AG10803 (cell line): Measurements from ENCODE around the gene APRT.
A peak's percentile ranks its signal among the peaks of the same experiment; 100 is the strongest.

ENCODE experiments used
- DNase-seq: peaks from one replicate; pipeline ENCODE4 v3.0.0; 2010; ENCODE audit warnings: low read depth
- H3K4me3 ChIP-seq: 2 replicates; pipeline ENCODE4 v1.5.1; 2011; ENCODE audit warnings: mild to moderate bottlenecking, low read length, control low read depth
- TF ChIP-seq, protein P1 (sequence below): conservative IDR thresholded peaks from 2 replicates; pipeline ENCODE4 v1.5.1; 2011; ENCODE audit warnings: mild to moderate bottlenecking, low read length, control low read depth, inconsistent platforms

APRT gene

DNA sequence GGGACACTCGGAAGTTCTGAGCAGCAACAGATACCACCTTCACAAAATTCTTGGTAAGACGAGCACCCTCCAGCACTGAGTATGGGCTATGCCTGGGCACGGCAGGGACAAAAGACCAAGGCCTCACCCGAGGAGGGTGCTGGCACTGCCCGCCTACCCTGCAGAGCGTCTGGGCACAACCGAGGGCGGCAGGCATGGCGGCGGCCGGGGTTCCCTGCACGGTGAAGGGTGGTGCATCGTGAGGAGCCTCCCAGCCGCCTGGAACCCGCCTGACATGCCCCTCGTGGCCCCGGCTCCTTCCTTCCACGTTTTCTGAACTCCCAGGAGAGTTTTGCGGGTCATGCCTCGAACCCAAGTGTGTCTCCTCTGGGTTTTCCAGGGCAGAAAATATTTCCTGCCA is 26.1 kb upstream of the APRT start:
- DNase-seq = no peak
- TF ChIP-seq, protein P1, sequence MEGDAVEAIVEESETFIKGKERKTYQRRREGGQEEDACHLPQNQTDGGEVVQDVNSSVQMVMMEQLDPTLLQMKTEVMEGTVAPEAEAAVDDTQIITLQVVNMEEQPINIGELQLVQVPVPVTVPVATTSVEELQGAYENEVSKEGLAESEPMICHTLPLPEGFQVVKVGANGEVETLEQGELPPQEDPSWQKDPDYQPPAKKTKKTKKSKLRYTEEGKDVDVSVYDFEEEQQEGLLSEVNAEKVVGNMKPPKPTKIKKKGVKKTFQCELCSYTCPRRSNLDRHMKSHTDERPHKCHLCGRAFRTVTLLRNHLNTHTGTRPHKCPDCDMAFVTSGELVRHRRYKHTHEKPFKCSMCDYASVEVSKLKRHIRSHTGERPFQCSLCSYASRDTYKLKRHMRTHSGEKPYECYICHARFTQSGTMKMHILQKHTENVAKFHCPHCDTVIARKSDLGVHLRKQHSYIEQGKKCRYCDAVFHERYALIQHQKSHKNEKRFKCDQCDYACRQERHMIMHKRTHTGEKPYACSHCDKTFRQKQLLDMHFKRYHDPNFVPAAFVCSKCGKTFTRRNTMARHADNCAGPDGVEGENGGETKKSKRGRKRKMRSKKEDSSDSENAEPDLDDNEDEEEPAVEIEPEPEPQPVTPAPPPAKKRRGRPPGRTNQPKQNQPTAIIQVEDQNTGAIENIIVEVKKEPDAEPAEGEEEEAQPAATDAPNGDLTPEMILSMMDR = no peak
- no peak overlapping the region for H3K4me3 ChIP-seq

DNA sequence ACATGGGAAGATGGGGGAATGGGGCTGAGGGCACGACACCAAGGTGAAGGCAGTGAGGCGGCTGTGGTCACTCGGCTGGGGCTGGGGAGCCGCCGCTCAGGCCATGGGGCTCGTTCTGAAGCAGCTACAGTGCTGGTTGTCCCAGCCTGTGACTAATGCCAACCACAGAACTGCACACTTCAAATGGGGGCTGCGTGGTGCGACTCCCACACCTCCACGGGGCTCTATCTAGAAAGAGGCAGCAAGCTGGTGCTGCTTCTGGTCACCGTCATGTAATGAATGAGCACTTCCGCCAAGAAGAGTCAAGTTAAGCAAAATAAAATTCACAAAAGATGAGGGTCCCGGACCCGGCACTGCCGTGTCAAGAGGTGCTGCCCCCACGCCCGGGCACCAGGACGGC is 25.1 kb upstream of the APRT start:
- H3K4me3 ChIP-seq = no peak overlapping the region
- DNase-seq = no peak
- TF ChIP-seq, protein P1 = no peak

DNA sequence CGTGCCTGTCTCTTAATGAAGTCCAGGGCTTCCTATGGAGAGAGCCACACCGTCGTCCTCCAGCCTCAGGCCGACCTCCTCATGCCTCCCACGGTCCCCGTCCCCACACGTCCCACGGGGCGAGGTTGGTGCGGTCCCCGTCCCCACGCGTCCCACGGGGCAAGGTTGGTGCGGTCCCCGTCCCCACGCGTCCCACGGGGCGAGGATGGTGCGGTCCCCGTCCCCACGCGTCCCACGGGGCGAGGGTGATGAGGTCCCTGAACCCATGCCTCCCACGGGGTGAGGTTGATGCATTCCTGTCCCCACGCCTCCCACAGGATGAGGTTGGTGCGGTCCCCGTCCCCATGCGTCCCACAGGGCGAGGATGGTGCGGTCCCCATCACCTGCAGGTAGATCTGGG is 24.1 kb upstream of the APRT start:
- TF ChIP-seq, protein P1 = no peak
- no peak overlapping the region for H3K4me3 ChIP-seq
- DNase-seq = no peak

DNA sequence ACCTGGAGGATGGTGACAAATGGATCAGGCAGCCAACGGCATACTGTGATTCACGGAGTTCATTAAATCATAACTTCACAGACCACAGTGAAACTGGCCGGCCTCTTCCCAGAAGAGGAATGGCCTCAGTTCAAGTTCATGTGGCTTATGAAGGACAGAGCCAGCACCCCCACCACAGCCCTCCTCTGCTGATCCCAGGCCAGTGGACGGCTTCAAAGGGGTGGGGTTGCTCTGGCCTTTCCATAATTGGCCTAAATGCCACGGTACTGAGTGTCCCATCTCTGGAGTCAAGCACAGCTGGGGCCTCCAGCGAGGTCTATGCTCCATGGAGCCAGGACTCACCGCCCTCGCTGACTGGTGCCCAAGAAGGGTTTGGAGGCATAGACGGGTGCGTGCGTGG is 23.7 kb upstream of the APRT start:
- DNase-seq = peak; percentile 12
- TF ChIP-seq, protein P1 = no peak
- H3K4me3 ChIP-seq = no peak overlapping the region

DNA sequence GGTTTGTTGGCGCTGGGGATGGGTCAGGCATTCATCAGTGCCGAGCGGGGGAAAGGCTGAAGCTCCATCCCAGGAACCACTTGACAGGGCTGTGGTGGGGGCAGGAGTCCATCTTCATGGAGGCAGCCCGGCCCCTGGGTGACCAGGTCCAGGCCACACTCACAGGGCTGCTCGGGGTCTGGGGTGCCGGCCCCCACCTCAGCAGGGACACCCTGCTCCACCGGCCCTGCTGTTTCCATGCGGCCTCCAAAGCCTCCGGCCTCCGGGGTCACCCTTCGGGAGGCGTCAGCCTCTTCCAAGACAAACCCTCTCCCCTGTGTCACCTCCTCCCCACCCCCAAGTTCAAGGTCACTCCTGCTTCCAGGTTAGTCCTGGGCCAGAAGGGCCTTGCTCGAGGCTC is 22.9 kb upstream of the APRT start:
- no peak overlapping the region for H3K4me3 ChIP-seq
- DNase-seq = no peak
- TF ChIP-seq, protein P1 = no peak

DNA sequence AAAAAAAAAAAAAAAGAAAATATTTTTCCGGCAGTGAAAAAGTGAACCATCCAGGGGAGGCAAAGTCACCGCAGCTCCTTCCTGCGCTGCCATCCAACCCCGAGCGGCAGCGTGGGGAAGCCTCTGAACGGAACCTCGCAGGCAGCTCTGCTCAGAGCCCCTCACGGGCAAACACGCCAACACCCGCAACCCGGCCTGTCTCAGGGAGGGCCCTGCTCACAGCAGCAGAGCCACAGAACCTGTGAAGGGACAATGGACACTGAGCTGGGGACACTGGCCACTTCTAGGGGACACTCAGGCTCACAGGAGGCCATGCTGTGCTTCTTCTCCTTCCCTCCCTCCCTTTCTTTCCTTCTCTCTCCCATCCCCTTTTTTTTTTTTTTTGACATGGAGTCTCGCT is 21.4 kb upstream of the APRT start:
- TF ChIP-seq, protein P1 = no peak
- no peak overlapping the region for H3K4me3 ChIP-seq
- no peak for DNase-seq

DNA sequence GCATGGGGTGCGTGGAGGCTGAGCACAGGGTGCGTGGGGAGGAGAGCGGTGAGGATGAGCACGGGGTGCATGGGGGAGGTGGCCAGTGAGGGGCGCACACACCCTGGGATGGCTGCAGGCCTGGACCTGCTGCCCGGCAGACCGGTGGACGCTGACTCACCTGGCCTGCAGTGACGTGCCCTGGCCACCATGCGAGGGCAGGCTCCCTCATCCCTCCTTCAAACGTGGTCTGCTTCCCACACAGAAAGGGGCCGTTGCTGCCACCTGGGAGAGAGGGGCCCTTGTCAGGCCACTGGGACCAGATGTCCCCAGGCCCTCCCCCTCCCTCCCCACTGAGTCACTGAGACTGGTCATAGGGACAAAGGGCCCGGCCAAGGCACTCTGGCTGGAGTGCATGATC is 20.1 kb upstream of the APRT start:
- no peak overlapping the region for H3K4me3 ChIP-seq
- TF ChIP-seq, protein P1 = no peak
- no peak for DNase-seq
